HG03159 (cell line): ENCODE results near the gene GBA3.

Experiments used
- ATAC-seq: cut with Tn5 transposase; IDR thresholded peaks from one replicate; pipeline ENCODE4 v1.9.1; 2021; ENCODE audit warnings: mild to moderate bottlenecking, moderate library complexity; ENCODE audit not compliant: unreplicated experiment

GBA3 gene

GRCh38 chr4:22778547-22779163 lies 85.9 kb downstream of the GBA3 start:
- no peak for ATAC-seq

- ATAC-seq = no peak
Measured at GRCh38 chr4:22780317-22780716, 87.6 kb downstream of the GBA3 start.

GRCh38 chr4:22780797-22781196 lies 88.1 kb downstream of the GBA3 start:
- ATAC-seq = no peak

GRCh38 chr4:22787753-22788375 lies 95.1 kb downstream of the GBA3 start:
- ATAC-seq = no peak

GRCh38 chr4:22790631-22791030 lies 97.9 kb downstream of the GBA3 start:
- no peak for ATAC-seq

- no peak for ATAC-seq
Measured at GRCh38 chr4:22794732-22795131, 102.0 kb downstream of the GBA3 start.

GRCh38 chr4:22801391-22801790 lies 108.7 kb downstream of the GBA3 start:
- ATAC-seq = no peak

GRCh38 chr4:22802876-22803275 lies 110.1 kb downstream of the GBA3 start:
- no peak for ATAC-seq

GRCh38 chr4:22803512-22803911 lies 110.8 kb downstream of the GBA3 start:
- ATAC-seq = no peak

- no peak for ATAC-seq
Measured at GRCh38 chr4:22814906-22815305, 122.2 kb downstream of the GBA3 start.

GRCh38 chr4:22824091-22824490 lies 131.4 kb downstream of the GBA3 start:
- ATAC-seq = no peak

GRCh38 chr4:22842360-22843018 lies 149.8 kb downstream of the GBA3 start:
- ATAC-seq = no peak

- no peak for ATAC-seq
Measured at GRCh38 chr4:22848332-22848731, 155.6 kb downstream of the GBA3 start.

- ATAC-seq = no peak
Measured at GRCh38 chr4:22850055-22850454, 157.3 kb downstream of the GBA3 start.

GRCh38 chr4:22850630-22851029 lies 157.9 kb downstream of the GBA3 start:
- peak; percentile 79 for ATAC-seq

GRCh38 chr4:22857411-22857810 lies 164.7 kb downstream of the GBA3 start:
- ATAC-seq = no peak

GRCh38 chr4:22859318-22859717 lies 166.6 kb downstream of the GBA3 start:
- no peak for ATAC-seq
